HepG2 (cell line): Measurements from ENCODE around the gene SUPT4H1. TPM values are rescaled to one million over a fixed set of nuclear protein-coding genes. Genes with fewer than 3 reads are reported as not detected.

ENCODE experiments used
- CBFB ChIP-seq: sonication (generic); formaldehyde crosslinking; IDR thresholded peaks from 2 replicates; pipeline ENCODE4 v1.4.0; 2020; ENCODE audit warnings: missing genetic modification reagents
- ELF1 ChIP-seq: sonication (generic); formaldehyde crosslinking; IDR thresholded peaks from 2 replicates; pipeline ENCODE4 v1.4.0; 2020; ENCODE audit warnings: missing genetic modification reagents
- EP300 ChIP-seq, 3 experiments: sonication (generic) in 1 of 3; formaldehyde crosslinking in 1 of 3; IDR thresholded peaks; 2 replicates each; pipeline versions ENCODE4 v1.5.1 to v1.6.1; 2011 to 2020; ENCODE audit warnings: low read depth in 2 of 3, low read length in 2 of 3, borderline replicate concordance in 1 of 3, improper control_type of control experiment in 1 of 3, mild to moderate bottlenecking in 1 of 3, missing genetic modification reagents in 1 of 3, moderate library complexity in 1 of 3
- KMT2A ChIP-seq: sonication (generic); formaldehyde crosslinking; IDR thresholded peaks from 2 replicates; pipeline ENCODE4 v1.4.0; 2020; ENCODE audit warnings: missing genetic modification reagents
- MZF1 ChIP-seq: sonication (generic); formaldehyde crosslinking; IDR thresholded peaks from 2 replicates; pipeline ENCODE4 v1.8.1; 2023; ENCODE audit warnings: mild to moderate bottlenecking, missing genetic modification reagents, borderline replicate concordance
- SMAD9 ChIP-seq: sonication (generic); formaldehyde crosslinking; IDR thresholded peaks from 2 replicates; pipeline ENCODE4 v1.5.1; 2020; ENCODE audit warnings: mild to moderate bottlenecking, missing genetic modification reagents
- SNAPC5 ChIP-seq: sonication (generic); formaldehyde crosslinking; IDR thresholded peaks from 2 replicates; pipeline ENCODE4 v1.8.1; 2023; ENCODE audit warnings: mild to moderate bottlenecking, missing genetic modification reagents, borderline replicate concordance
- SOX13 ChIP-seq, 3 experiments: fragments of 450-650 bp in 1 of 3; sonication (generic) in 1 of 3; formaldehyde crosslinking in 1 of 3; IDR thresholded peaks in 2 of 3; conservative IDR thresholded peaks in 1 of 3; 2 replicates each; pipeline versions ENCODE4 v1.5.0 to v1.6.1; 2016 to 2020; ENCODE audit warnings: antibody characterized with exemption in 1 of 3, mild to moderate bottlenecking in 1 of 3, missing compliant biosample characterization in 1 of 3, missing genetic modification reagents in 1 of 3, moderate library complexity in 1 of 3
- SP4 ChIP-seq: sonication (generic); formaldehyde crosslinking; IDR thresholded peaks from 2 replicates; pipeline ENCODE4 v1.8.1; 2023; ENCODE audit warnings: mild to moderate bottlenecking, missing genetic modification reagents
- ZC3H13 ChIP-seq: sonication (generic); formaldehyde crosslinking; IDR thresholded peaks from 2 replicates; pipeline ENCODE4 v1.8.1; 2023; ENCODE audit warnings: mild to moderate bottlenecking, missing genetic modification reagents, moderate library complexity
- ZFP37 ChIP-seq: sonication (generic); formaldehyde crosslinking; IDR thresholded peaks from 2 replicates; pipeline ENCODE4 v1.4.0; 2020; ENCODE audit warnings: missing genetic modification reagents, borderline replicate concordance
- ZNF230 ChIP-seq: sonication (generic); formaldehyde crosslinking; IDR thresholded peaks from 2 replicates; pipeline ENCODE4 v1.4.0; 2020; ENCODE audit warnings: mild to moderate bottlenecking, missing genetic modification reagents
- ZNF570 ChIP-seq: sonication (generic); formaldehyde crosslinking; IDR thresholded peaks from 2 replicates; pipeline ENCODE4 v1.4.0; 2020; ENCODE audit warnings: mild to moderate bottlenecking, missing genetic modification reagents, borderline replicate concordance
- ZNF7 ChIP-seq: IDR thresholded peaks from 2 replicates; pipeline ENCODE4 v1.6.1; 2016; ENCODE audit warnings: missing biosample characterization, missing genetic modification reagents
- ZNF790 ChIP-seq: sonication (generic); formaldehyde crosslinking; IDR thresholded peaks from 2 replicates; pipeline ENCODE4 v1.8.0; 2022; ENCODE audit warnings: missing genetic modification reagents, mild to moderate bottlenecking, borderline replicate concordance
- polyA plus RNA-seq, 8 experiments: library from polyadenylated mRNA; depleted of rRNA in 3 of 8; stranded (reverse) in 7 of 8; unstranded in 1 of 8; fragments of >200 nt; fragmentation: Illumina TruSeq in 4 of 8; extraction: Trizol in 4 of 8; gene quantifications; 2 replicates each; pipeline versions ENCODE4 v1.2.1 to v1.2.3, GENCODE V29; 2011 to 2016; ENCODE audit warnings: low read depth in 4 of 8, missing spikeins in 1 of 8, mixed read lengths in 1 of 8; ENCODE audit not compliant: insufficient read depth in 1 of 8
- total RNA-seq, 5 experiments: library from RNA; depleted of rRNA; stranded (reverse); fragments of >200 nt; fragmentation: Illumina TruSeq; extraction: Trizol; gene quantifications; 2 replicates each; pipeline ENCODE4 v1.2.3, GENCODE V29; 2016; ENCODE audit warnings: low read depth in 1 of 5
- TF ChIP-seq, protein P1 (sequence below): sonication (generic); formaldehyde crosslinking; IDR thresholded peaks from 2 replicates; pipeline ENCODE4 v1.5.1; 2020; ENCODE audit warnings: mild to moderate bottlenecking, moderate library complexity, missing genetic modification reagents
- TF ChIP-seq, protein P2 (sequence below): sonication (generic); formaldehyde crosslinking; IDR thresholded peaks from 2 replicates; pipeline ENCODE4 v1.8.1; 2023; ENCODE audit warnings: mild to moderate bottlenecking, moderate library complexity, missing genetic modification reagents
- TF ChIP-seq, protein P3 (sequence below): sonication (generic); formaldehyde crosslinking; IDR thresholded peaks from 2 replicates; pipeline ENCODE4 v1.9.0; 2021; ENCODE audit warnings: missing genetic modification reagents, mild to moderate bottlenecking, borderline replicate concordance
- TF ChIP-seq, protein P4 (sequence below): IDR thresholded peaks from 2 replicates; pipeline ENCODE4 v1.6.1; 2016; ENCODE audit warnings: mild to moderate bottlenecking
- TF ChIP-seq, protein P5 (sequence below): sonication (generic); formaldehyde crosslinking; IDR thresholded peaks from 2 replicates; pipeline ENCODE4 v1.9.0; 2021; ENCODE audit warnings: missing genetic modification reagents, borderline replicate concordance

SUPT4H1 gene
- total and polyA plus RNA-seq, 2 of the 13 experiments (the other 11 are each of a cell fraction or from before 2014, with no cell fraction given), result 155 to 244 TPM

GRCh38 chr17:58394534-58395223 lies 42.7 kb upstream of the SUPT4H1 start (continued):
- TF ChIP-seq SP4 (CRISPR knock-in tag), result no peak
- TF ChIP-seq, protein P1, sequence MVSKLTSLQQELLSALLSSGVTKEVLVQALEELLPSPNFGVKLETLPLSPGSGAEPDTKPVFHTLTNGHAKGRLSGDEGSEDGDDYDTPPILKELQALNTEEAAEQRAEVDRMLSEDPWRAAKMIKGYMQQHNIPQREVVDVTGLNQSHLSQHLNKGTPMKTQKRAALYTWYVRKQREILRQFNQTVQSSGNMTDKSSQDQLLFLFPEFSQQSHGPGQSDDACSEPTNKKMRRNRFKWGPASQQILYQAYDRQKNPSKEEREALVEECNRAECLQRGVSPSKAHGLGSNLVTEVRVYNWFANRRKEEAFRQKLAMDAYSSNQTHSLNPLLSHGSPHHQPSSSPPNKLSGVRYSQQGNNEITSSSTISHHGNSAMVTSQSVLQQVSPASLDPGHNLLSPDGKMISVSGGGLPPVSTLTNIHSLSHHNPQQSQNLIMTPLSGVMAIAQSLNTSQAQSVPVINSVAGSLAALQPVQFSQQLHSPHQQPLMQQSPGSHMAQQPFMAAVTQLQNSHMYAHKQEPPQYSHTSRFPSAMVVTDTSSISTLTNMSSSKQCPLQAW (CRISPR knock-in tag), result no peak
- peak; percentile 78 to 97; a peak in 3 of 4 replicates for TF ChIP-seq EP300 (IDR thresholded peaks at IDR 0.05; ENCODE audit: low read depth in 2 of 2, low read length in 2 of 2)
- TF ChIP-seq EP300 (CRISPR knock-in tag; IDR thresholded peaks at IDR 0.05; ENCODE audit: borderline replicate concordance), result peak; percentile 98
- peak; percentile 82 for TF ChIP-seq SOX13 (IDR thresholded peaks at IDR 0.05)
- peak in 1 of 2 experiments; percentile 97; a peak in 2 of 4 replicates for TF ChIP-seq SOX13 (CRISPR knock-in tag; conservative IDR thresholded peaks at IDR 0.05 in 1 of 2, IDR thresholded peaks at IDR 0.05 in 1 of 2)
- no peak for TF ChIP-seq ZNF790
- TF ChIP-seq, protein P2, sequence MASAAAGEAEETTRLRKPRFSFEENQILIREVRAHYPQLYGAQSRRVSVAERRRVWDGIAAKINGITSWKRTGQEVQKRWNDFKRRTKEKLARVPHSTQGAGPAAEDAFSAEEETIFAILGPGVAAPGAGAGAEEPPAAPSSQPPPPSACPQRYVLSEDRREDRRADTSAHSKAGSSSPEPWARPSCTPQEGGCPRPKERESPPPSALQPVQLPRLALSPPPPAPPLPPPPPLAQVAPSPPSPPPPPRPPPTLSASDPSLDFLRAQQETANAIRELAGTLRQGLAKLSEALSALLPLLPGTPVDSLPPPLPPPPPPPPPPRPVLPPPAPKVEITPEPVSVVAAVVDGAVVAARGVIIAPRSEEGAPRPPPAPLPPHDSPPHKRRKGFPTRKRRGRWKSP, result no peak
- no peak for TF ChIP-seq ZC3H13 (CRISPR knock-in tag)
- TF ChIP-seq, protein P3, sequence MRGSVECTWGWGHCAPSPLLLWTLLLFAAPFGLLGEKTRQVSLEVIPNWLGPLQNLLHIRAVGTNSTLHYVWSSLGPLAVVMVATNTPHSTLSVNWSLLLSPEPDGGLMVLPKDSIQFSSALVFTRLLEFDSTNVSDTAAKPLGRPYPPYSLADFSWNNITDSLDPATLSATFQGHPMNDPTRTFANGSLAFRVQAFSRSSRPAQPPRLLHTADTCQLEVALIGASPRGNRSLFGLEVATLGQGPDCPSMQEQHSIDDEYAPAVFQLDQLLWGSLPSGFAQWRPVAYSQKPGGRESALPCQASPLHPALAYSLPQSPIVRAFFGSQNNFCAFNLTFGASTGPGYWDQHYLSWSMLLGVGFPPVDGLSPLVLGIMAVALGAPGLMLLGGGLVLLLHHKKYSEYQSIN (CRISPR knock-in tag), result no peak
- TF ChIP-seq MZF1 (CRISPR knock-in tag), result no peak
- TF ChIP-seq, protein P4, sequence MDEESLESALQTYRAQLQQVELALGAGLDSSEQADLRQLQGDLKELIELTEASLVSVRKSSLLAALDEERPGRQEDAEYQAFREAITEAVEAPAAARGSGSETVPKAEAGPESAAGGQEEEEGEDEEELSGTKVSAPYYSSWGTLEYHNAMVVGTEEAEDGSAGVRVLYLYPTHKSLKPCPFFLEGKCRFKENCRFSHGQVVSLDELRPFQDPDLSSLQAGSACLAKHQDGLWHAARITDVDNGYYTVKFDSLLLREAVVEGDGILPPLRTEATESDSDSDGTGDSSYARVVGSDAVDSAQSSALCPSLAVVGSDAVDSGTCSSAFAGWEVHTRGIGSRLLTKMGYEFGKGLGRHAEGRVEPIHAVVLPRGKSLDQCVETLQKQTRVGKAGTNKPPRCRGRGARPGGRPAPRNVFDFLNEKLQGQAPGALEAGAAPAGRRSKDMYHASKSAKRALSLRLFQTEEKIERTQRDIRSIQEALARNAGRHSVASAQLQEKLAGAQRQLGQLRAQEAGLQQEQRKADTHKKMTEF (CRISPR knock-in tag), result peak; percentile 83
- TF ChIP-seq ZNF570 (CRISPR knock-in tag), result no peak
- no peak for TF ChIP-seq ZFP37 (CRISPR knock-in tag)
- TF ChIP-seq KMT2A, result 0 out of 2 replicates have a peak, but pooled peaks have one; percentile 31
- TF ChIP-seq ELF1 (CRISPR knock-in tag), result peak; percentile 65
- no peak for TF ChIP-seq ZNF7 (CRISPR knock-in tag)
- TF ChIP-seq CBFB (CRISPR knock-in tag), result peak; percentile 43; the same call in 1 of the 2 replicates
- TF ChIP-seq SMAD9 (CRISPR knock-in tag), result 0 out of 2 replicates have a peak, but pooled peaks have one; percentile 64
- TF ChIP-seq, protein P5, sequence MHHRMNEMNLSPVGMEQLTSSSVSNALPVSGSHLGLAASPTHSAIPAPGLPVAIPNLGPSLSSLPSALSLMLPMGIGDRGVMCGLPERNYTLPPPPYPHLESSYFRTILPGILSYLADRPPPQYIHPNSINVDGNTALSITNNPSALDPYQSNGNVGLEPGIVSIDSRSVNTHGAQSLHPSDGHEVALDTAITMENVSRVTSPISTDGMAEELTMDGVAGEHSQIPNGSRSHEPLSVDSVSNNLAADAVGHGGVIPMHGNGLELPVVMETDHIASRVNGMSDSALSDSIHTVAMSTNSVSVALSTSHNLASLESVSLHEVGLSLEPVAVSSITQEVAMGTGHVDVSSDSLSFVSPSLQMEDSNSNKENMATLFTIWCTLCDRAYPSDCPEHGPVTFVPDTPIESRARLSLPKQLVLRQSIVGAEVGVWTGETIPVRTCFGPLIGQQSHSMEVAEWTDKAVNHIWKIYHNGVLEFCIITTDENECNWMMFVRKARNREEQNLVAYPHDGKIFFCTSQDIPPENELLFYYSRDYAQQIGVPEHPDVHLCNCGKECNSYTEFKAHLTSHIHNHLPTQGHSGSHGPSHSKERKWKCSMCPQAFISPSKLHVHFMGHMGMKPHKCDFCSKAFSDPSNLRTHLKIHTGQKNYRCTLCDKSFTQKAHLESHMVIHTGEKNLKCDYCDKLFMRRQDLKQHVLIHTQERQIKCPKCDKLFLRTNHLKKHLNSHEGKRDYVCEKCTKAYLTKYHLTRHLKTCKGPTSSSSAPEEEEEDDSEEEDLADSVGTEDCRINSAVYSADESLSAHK (CRISPR knock-in tag), result no peak
- TF ChIP-seq SNAPC5 (CRISPR knock-in tag), result no peak
- TF ChIP-seq ZNF230 (CRISPR knock-in tag), result no peak
